ENCODE measurements around the gene ADTRP. TPM values are rescaled to one million over a fixed set of nuclear protein-coding genes. Genes with fewer than 3 reads are reported as not detected.
"Not testable (repeated sequence)": the region's sequence is repeated elsewhere in the genome, so short reads cannot be mapped to it uniquely, and the experiment has no call there.

ADTRP gene
- total and polyA plus RNA-seq, 7 donors = 0.08 TPM; not detected in 5

- TF ChIP-seq, protein P1, sequence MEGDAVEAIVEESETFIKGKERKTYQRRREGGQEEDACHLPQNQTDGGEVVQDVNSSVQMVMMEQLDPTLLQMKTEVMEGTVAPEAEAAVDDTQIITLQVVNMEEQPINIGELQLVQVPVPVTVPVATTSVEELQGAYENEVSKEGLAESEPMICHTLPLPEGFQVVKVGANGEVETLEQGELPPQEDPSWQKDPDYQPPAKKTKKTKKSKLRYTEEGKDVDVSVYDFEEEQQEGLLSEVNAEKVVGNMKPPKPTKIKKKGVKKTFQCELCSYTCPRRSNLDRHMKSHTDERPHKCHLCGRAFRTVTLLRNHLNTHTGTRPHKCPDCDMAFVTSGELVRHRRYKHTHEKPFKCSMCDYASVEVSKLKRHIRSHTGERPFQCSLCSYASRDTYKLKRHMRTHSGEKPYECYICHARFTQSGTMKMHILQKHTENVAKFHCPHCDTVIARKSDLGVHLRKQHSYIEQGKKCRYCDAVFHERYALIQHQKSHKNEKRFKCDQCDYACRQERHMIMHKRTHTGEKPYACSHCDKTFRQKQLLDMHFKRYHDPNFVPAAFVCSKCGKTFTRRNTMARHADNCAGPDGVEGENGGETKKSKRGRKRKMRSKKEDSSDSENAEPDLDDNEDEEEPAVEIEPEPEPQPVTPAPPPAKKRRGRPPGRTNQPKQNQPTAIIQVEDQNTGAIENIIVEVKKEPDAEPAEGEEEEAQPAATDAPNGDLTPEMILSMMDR (IDR thresholded peaks at IDR 0.05) = no peak
- H3K4me3 ChIP-seq = no peak overlapping the region
- H3K27me3 ChIP-seq (ENCODE audit: insufficient read depth in 3 of 3, low read length in 2 of 3) = no peaks in the 10 kb centered on the region
- DNase-seq (no peak), ATAC-seq (no peak)
- 76 to 92% (median 79%) methylated on average over 6 of the region's 6 CpGs for WGBS, 3 donors
- H3K27ac ChIP-seq = no peak overlapping the region
- no peaks in the 10 kb centered on the region for H3K36me3 ChIP-seq (ENCODE audit: insufficient read depth in 1 of 2, low read depth in 1 of 2)
- H3K9me3 ChIP-seq = no peaks in the 10 kb centered on the region
- intact Hi-C loops (cut with DNase I) = no loop called here
- no peaks in the 10 kb centered on the region for H3K4me1 ChIP-seq
Measured at GRCh38 chr6:11802886-11803590, 24.4 kb upstream of the ADTRP start.

DNA sequence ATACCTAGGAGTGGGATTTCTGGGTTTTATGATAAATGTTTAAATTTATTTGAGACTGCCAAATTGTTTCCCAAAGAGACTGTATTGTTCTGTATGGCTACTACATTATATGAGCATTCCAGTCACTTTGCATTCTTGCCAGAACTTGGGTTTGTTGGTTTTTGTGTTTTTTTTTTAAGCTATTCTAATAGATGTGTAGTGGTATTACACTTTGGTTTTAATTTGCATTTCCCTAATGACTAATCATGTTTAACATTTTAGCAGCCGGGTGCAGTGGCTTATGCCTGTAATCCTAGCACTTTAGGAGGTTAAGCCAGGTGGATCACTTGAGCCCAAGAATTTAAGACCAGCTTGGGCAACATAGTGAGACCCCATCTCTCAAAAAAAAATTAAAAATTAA, 21.9 kb upstream of the ADTRP start:
- WGBS, 3 donors = 83 to 100% (median 90%) methylated on average over 1 of the region's 1 CpG
- H3K4me3 ChIP-seq; H3K9me3 ChIP-seq; ATAC-seq; H3K27ac ChIP-seq; H3K27me3 ChIP-seq (ENCODE audit: insufficient read depth in 3 of 3, low read length in 2 of 3); H3K4me1 ChIP-seq; DNase-seq; H3K36me3 ChIP-seq (ENCODE audit: insufficient read depth in 1 of 2, low read depth in 1 of 2); intact Hi-C loops (cut with DNase I): not testable (repeated sequence)

- no peak overlapping the region for H3K27ac ChIP-seq
- TF ChIP-seq, protein P1 (IDR thresholded peaks at IDR 0.05) = no peak
- ATAC-seq (no peak), DNase-seq (no peak)
- H3K9me3 ChIP-seq = no peaks in the 10 kb centered on the region
- WGBS, 3 donors = 35 to 62% (median 42%) methylated on average over 7 of the region's 7 CpGs
- no peaks in the 10 kb centered on the region for H3K36me3 ChIP-seq (ENCODE audit: insufficient read depth in 1 of 2, low read depth in 1 of 2)
- H3K27me3 ChIP-seq (ENCODE audit: insufficient read depth in 3 of 3, low read length in 2 of 3) = no peaks in the 10 kb centered on the region
- no peak overlapping the region for H3K4me3 ChIP-seq
- H3K4me1 ChIP-seq = no peaks in the 10 kb centered on the region
- intact Hi-C loops (cut with DNase I) = no loop called here
Measured at GRCh38 chr6:11798538-11798937, 19.9 kb upstream of the ADTRP start.

GRCh38 chr6:11798096-11798495, 19.5 kb upstream of the ADTRP start:
- no peaks in the 10 kb centered on the region for H3K4me1 ChIP-seq
- TF ChIP-seq, protein P1 (IDR thresholded peaks at IDR 0.05) = no peak
- no peak overlapping the region for H3K27ac ChIP-seq
- WGBS, 3 donors = 32 to 58% (median 35%) methylated on average over 1 of the region's 1 CpG
- no peaks in the 10 kb centered on the region for H3K36me3 ChIP-seq (ENCODE audit: insufficient read depth in 1 of 2, low read depth in 1 of 2)
- no peaks in the 10 kb centered on the region for H3K27me3 ChIP-seq (ENCODE audit: insufficient read depth in 3 of 3, low read length in 2 of 3)
- no peak for DNase-seq
- H3K9me3 ChIP-seq = no peaks in the 10 kb centered on the region
- H3K4me3 ChIP-seq = no peak overlapping the region
- no peak for ATAC-seq
- intact Hi-C loops (cut with DNase I) = no loop called here

- no peak for DNase-seq
- Histone ChIP-seq H3K4me1 (no peaks in the 10 kb centered on the region), H3K36me3 (ENCODE audit: insufficient read depth in 1 of 2, low read depth in 1 of 2) (no peaks in the 10 kb centered on the region), H3K27me3 (ENCODE audit: insufficient read depth in 3 of 3, low read length in 2 of 3) (no peaks in the 10 kb centered on the region), H3K9me3 (no peaks in the 10 kb centered on the region), H3K4me3 (no peak overlapping the region), H3K27ac (no peak overlapping the region)
- intact Hi-C loops (cut with DNase I) = no loop called here
- TF ChIP-seq, protein P1 (IDR thresholded peaks at IDR 0.05) = no peak
- no peak for ATAC-seq
- 71 to 78% (median 76%) methylated on average over 5 of the region's 5 CpGs for WGBS, 3 donors
Measured at GRCh38 chr6:11796829-11797228, 18.2 kb upstream of the ADTRP start.
